Sciatic nerve (tissue), 2 donors: ENCODE results near the gene RHOV. TPM values are rescaled to one million over a fixed set of nuclear protein-coding genes. Genes with fewer than 3 reads are reported as not detected.
"Not testable (repeated sequence)": the region's sequence is repeated elsewhere in the genome, so short reads cannot be mapped to it uniquely, and the experiment has no call there.

ENCODE experiments used
- ATAC-seq: fragments of 200-7000 bp; cut with Tn5 transposase; one replicate; pipeline ENCODE4 v1.9.1; 2020; ENCODE audit warnings: mild to moderate bottlenecking, moderate library complexity
- DNase-seq: peaks from one replicate; pipeline ENCODE4 v3.0.0-alpha.2; 2020; ENCODE audit warnings: low spot score
- intact Hi-C: fragments of 100-400 bp; cut with DNase I; formaldehyde crosslinking; loops from one replicate; pipeline ENCODE4 v1.14.2; 2022
- total RNA-seq: library from RNA; stranded (reverse); fragmentation: NEBNext Ultra II Directional; extraction: Animal tissue kit (Norgen Biotek cat#: 25700); gene quantifications from one replicate; pipeline ENCODE4 v1.2.1, GENCODE V29; 2021
- donor health status: DM: no; HTN: no; CAD: no.
- donor health status: DM: no; HTN: no; CAD: no.

The RHOV gene
- total RNA-seq, 1 donor from 2014 or later, result 0.22 TPM

DNA sequence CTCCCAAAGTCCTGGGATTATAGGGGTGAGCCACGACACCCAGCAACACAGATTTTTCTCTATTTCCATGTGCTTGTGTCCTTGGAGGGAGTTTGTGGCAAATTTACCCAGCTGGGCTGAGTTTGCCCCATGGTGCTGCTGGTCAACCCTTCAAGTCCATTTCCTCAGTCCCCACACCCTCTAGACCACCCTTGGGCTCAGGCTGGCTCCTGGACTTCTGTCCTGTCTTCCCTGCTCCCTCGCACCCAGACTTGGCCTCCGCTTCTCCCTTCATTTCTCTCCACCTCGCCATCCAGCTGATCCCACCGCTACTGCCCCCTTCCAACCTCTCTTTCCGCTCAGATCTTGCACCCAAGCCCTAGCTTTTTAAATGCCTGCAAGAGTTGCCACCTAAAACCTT is 7.3 kb upstream of the RHOV start:
- DNase-seq, result no peak
- ATAC-seq, result no peak
- intact Hi-C loops, result no loop called here

DNA sequence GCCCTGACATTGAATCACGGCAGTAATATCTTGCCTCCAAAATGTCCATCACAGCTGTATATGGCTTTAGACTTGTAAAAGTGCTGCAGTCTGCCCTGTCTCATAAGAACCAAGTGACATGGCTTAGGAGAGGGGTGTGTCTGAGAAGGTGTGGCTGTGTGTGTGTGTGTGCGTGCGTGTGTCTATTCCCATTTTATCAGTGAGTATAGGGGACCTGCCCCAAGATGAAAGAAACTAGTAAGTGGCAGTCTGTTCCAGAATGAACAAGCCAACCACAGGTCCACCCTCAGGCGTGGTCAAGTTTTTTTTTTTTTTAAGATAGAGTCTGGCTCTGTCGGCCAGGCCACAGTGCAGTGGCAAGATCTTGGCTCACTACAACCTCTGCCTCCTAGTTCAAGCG is 5.6 kb upstream of the RHOV start:
- DNase-seq, result no peak
- intact Hi-C loops, result no loop called here
- ATAC-seq, result no peak

DNA sequence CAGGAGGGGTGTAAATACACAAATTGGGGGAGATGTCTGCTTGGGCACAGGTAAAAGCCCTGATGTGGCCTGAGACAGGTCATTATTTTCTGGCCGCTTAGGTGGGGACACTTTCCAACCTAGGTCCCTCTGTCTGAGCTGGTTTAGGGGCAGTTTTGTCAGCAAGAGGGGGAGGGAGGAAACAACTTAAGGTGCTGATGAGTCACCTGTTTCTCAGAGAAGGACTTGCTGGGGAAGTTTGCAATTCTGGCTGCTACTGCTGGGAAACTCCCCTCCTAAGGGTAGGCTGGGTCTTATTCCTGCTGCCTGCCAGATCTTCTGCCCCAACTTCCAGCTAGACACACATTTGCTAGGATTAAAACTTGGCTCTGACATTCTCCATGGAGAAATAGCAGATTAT is 4.8 kb upstream of the RHOV start:
- ATAC-seq (no peak), DNase-seq (no peak)
- intact Hi-C loops, result no loop called here

DNA sequence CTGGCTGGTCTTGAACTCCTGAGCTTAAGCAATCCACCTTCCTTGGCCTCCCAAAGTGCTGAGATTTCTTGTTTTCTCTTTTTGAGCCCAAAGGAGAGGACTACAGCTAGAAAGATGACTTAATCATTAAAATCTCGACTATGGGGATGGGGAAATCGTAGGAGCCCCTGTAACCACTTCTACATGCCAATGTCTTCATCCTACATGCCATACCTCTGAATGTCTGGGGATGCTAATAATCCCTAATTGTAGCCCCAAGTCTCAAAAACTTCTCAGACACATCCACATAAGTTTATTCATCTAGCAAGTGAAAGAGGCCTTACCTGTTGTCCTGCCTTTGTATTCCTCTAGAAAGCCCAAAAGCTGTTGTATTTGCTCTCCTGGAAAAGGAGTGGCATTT is 3.7 kb upstream of the RHOV start:
- DNase-seq (no peak), ATAC-seq (no peak)

DNA sequence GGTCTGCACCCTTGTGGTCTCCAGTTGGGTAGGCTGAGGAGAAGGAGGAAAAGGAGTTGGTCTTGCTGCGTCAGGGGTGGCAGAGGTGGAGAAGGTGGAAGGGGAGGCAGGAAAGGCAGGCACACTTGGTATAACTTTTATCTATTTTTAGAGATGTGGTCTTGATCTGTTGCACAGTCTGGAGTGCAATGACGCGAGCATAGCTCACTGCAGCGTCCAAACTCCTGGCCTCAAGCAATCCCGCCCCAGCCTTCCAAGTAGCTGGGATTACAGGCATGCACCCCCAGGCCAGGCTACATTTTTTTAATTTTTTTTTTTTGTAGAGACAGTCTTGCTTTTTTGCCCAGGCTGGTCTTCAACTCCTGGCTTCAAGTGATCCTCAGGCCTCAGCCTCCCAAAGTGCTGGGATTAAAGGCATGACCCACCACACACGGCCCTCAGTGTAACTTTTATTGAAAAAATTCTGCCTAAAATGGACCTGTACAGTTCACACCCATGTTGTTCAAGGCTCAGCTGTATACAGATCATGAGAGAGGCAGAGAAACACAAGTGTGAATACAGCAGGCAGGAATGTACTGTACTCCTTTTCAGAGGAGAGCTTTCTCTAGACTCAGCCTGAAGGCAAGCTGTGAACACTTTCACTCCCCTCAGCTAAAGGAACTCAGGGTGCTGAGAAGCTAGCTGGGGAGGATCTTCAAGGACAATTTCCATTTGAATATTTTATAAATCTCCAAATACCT is 2.1 kb upstream of the RHOV start:
- DNase-seq (no peak), ATAC-seq (no peak)
- intact Hi-C loops, result no loop called here

More for the DNA sequence above, 3.7 kb upstream of the RHOV start:
- intact Hi-C loops, result no loop called here

DNA sequence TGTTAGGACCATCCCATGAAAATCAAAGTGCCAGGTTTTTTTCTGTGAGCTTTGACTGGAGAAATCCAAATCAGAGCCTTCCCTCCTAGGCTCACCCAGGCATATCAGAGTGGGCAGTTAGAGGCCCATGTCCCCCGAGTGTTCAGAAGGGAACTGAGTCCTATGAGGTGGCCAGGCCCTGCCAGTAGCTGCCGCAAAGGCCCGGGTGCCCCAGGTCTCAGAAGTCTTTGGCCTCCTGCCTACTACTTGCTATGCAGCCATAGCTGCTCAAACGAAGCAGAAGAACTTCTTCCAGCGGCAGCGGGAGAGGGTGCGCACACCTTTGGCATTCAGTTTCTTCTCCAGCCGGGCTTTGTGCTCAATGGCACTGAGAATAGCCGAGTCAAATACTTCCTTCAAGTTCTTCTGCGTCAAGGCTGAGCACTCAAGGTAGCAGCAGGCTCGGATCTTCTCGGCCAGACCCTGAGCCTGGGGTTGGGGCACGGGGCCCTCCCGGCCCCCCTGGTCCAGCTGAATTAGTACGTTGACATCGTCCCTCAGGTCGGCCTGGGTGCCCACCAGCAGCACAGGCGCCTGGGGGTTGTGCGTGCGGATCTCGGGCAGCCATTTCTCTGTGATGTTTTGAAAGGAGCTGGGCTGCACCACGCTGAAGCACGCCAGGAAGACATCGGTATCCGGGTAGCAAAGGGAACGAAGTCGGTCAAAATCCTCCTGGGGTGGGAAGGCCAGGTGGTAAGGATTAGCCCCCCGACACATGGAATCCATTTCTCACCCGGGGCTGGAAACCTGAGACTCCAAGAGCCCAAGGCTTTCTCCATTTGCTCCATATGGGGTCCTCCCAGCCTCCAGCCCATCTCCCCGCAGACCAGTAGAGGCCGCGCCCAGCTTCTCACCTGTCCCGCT is 992 bp downstream of the RHOV start:
- ATAC-seq (no peak), DNase-seq (no peak)
- intact Hi-C loops, result no loop called here

DNA sequence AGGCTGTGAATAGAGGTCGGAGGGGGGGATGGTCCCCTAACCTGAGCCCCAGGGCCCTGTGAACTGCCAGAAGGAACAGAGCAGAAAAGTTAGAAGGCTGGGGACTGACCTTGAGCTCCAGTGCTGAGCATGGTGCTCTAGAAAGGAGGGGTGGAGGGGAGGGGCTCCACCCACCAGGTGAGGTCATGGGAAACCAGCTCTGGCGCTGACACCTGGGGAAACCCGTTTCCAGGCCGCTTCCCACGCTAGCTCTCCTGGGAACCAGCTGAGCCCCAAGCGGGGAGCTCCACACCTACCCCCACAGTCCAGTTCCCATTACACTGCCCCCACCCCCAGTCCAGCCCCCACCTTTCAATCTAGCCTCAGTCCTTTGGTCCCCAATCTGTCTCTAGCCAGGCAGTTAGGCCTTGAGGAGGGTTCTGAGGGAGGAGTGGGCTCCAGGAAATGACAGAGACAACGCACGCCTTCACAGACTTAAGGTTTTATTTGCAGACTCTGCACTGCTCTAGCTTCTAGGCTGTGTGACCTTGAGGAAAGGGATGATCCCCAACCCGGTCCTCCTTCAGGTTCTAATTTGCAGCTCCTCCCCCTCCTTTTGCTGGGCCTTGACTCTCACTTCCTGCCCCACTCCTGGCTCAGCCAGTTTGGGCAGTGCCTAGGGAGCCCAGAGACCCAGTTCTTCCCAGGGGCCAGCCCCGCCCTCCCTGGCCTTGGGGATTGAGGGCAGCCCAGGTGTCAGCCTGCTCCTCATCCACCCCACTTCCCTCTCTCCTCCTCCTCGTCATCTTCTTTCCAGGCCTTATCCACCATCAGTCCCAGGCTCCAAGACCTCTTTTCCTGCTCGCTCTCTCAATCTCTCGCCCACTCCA is 2.1 kb downstream of the RHOV start:
- intact Hi-C loops, result no loop called here
- peak; percentile 17 for ATAC-seq
- DNase-seq, result no peak

DNA sequence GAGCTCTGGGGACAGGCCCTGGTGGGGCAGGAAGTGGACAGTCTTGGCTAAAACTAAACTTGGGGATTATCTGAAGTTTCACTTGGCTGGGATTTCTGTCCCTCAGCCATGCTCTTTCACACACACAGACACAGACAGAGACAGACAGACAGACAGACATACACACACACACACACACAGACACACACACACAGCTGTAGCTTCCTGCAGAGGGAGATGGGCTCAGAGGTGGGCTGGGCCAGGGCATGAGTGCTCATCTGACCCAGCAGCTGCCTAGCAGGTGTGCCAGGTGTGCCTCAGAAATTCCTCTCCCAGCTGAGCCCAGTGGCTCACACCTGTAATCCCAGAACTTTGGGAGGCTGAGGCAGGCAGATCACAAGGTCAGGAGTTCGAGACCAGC is 3.3 kb downstream of the RHOV start:
- ATAC-seq, result no peak
- intact Hi-C loops, result no loop called here
- DNase-seq, result no peak

DNA sequence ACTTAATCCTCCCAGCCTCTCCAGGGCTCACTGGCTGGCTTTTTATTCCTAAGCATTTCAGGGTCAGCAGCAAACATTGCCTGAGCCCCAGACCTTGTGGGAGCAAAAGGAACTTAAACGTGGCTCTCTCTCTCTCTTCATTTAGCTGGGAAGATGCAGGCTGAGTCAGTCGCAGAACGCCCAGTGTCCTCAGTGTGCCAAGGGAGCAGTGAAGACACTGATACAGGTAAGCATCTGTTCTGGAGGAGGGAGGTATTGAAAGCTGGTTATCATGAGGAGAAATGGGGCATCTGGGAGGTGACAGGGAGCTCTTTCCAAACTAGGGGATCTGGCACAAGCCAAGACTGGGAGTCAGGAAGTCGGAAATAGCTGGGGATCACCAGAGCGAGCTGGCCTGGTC is 4.3 kb downstream of the RHOV start:
- intact Hi-C loops, result no loop called here

DNA sequence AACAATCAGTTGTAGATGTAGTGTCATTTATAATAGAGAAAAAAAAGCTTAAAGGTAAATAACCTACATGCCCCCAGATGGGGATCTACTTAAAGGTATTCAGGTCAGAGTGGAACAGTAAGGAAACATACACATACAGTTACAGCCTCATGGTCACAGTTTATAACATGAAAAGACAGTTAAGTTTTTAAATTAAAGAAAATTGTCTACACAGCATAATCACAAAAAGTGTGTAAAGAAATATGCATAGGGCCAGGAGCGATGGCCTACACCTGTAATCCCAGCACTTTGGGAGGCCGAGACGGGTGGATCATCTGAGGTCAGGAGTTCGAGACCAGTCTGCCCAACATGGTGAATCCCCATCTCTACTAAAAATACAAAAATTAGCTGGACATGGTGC is 6.8 kb downstream of the RHOV start:
- no peak for ATAC-seq
- intact Hi-C loops, result no loop called here
- no peak for DNase-seq

More for the DNA sequence above, 4.3 kb downstream of the RHOV start:
- no peak for ATAC-seq
- DNase-seq, result no peak

DNA sequence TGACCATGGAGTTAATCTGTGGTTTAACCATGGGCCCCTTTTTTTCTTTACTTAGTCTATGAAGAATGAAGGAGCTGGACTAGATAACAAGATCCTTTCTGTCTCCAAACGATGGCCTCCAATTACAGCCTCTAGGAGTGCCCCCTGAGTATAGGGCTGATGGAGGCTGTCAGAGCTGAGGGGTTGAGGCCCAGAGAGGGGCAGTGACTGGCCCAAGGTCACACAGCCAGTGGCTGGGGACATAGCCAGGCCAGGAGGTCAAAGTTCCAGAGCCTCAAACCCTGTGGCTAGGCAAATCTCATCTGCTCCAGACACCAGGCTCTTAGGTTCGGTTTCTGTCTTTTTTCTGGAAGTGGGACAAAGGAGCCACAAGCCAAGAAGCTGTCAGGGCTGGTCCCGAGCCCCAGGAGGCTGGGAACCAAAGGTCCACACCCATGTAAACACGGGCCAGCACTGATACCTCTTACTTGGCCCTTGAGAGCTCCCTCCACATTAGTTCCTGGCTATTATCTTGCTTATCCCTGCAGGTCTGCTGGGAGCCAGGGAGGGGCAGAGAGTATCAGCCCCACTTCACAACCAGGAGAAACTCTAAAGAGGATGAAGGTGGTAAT is 10.3 kb downstream of the RHOV start:
- ATAC-seq (no peak), DNase-seq (no peak)
- intact Hi-C loops, result no loop called here

DNA sequence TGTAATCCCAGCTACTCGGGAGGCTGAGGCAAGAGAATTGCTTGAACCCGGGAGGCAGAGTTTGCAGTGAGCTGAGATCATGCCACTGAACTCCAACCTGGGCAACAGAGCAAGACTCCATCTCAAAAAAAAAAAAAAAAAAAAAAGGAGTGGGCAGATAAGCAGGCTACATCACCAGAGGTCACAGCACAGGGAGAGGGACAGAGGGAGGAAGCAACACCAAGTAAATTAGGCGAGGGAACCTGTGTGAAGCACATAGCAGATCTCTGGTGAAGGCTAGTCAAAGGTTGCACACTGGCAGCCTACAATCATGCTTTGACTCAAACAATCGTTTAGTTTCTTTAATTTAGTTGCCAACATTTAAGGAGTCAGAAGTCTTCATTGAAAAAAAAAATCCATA is 12.9 kb downstream of the RHOV start:
- ATAC-seq, DNase-seq, intact Hi-C loops: not testable (repeated sequence)

DNA sequence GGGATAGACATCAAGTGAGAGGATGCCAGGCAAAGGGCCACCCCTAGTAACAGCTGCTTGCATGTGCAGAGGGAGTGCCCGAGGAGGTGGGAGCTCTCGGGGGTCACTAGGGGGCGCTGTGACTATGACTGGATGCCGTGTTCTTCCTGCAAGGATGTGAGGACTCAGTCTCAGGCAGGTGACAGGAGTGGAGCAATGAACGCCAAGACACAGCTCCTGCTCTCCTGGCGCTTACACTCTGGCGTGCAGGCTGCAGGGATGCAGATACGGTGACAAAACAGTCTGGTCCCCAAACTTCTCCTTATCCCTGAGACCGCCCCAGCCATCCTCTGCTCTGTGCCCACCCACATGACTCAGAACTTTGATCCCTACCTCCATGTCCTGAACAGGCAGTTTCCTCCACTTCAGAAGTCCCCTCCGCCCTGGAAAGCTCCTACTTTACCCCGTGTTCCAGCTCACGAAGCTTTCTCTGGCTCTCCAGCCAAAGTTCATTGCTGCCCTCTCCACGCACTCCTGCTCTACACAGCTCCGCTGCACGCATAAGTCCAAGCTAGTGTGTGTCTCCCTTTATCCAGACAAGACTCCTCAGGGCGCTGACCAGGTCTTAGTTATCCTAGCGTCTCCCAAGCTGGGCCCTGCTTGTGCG is 14.7 kb downstream of the RHOV start:
- intact Hi-C loops, result no loop called here
- DNase-seq (peak; percentile 77), ATAC-seq (peak; percentile 47)

DNA sequence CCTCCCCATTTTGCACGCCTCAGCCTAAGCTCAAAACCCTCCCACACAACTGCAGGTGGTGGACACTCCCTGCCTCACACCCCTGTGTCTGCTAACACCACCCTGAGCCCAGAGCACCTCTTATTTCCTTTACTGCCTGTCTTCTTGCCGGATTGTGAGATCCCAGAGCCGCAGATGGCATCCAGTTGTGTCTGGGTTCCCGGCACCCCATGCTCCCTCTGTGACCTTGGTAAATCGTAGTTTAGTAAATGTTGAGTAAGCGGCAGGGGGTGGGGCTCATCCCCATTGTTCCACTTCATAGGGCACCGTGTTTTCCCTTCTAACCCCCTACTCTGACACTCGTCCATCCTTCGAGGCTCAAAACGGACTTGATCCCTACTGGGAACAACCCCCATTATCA is 15.3 kb downstream of the RHOV start:
- ATAC-seq (no peak), DNase-seq (no peak)
- intact Hi-C loops, result no loop called here

DNA sequence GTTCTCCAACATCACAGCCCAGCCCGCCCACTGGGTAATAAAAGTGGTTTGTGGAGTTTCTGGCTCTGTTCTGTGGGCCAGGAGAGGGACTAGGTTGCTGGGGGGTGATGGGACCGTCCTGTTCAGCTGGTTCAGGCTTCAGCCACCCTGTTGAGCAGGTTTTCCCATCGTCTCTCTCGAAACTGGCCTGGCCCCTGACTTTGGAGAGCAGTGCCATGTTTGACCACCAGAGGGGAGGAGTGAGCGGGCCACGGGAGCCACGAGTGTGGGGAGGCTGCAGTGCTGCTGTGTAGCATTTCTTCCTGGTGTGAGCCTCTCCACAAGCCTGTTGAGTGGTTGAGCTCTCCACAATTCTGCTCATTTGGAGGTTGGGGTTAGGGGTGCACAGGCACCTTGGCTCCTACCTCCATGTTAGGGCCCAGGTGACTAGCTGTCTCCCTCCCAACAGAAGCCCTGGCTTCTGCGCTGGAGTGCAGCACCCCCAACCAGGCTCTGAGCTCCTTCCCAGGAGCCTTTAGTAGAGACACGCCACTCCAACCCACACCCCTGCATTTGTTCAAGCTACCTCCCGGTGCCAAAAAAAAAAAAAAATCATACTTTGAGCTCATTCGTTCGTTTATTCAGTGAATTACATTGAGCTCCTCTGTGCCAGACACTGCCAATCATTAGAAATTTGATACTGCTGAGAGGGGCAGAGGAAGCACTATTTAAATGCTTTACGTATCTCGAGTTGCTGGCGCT is 16.3 kb downstream of the RHOV start:
- ATAC-seq (peak; percentile 88), DNase-seq (peak; percentile 82)
- intact Hi-C loops, result no loop called here

DNA sequence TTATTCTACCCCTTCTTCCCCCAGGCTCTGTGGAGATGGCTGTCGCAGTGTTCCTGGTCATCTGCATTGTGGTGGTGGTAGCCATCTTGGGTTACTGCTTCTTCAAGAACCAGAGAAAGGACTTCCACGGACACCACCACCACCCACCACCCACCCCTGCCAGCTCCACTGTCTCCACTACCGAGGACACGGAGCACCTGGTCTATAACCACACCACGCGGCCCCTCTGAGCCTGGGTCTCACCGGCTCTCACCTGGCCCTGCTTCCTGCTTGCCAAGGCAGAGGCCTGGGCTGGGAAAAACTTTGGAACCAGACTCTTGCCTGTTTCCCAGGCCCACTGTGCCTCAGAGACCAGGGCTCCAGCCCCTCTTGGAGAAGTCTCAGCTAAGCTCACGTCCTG is 17.3 kb downstream of the RHOV start:
- no peak for ATAC-seq
- intact Hi-C loops, result no loop called here
- DNase-seq, result no peak

DNA sequence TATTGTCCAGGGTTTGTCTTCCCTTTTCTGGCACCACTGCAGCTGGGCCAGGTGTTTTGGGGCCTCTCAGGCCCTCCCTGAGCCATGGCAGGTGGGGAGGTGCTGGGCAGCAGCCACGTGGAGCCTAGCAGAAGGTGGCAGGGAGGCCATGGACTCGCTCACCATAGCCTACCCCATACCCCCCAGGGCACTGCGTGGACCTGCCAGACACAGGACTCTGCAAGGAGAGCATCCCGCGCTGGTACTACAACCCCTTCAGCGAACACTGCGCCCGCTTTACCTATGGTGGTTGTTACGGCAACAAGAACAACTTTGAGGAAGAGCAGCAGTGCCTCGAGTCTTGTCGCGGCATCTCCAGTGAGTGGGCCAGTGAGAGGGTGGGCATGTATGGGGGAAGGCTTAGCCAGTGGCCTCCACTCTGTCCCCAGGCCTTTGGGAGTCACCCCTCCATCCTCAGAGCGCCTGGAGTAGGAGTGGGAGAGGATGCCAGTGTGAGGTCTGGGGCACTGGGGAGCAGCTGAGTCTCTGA is 18.3 kb downstream of the RHOV start:
- no peak for DNase-seq
- intact Hi-C loops, result no loop called here
- ATAC-seq, result no peak

DNA sequence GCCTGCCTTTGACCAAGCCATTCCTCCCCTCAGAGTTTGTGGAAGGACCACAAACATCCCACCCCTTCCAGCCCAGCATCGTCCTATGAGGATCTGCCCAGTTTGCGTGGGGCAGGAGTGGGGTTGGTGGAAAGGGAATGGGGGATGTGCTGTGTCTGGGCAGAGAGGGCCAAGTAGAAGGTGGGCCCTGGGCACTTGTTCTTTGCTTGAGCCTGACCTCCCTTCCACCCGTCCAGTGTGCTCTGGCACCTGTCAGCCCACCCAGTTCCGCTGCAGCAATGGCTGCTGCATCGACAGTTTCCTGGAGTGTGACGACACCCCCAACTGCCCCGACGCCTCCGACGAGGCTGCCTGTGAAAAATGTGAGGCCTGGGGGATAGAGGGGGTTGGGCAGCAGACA is 19.9 kb downstream of the RHOV start:
- ATAC-seq (no peak), DNase-seq (no peak)
- intact Hi-C loops, result no loop called here
